Natural killer cell (primary cell): ENCODE data around the gene PKP2. TPM values are rescaled to one million over a fixed set of nuclear protein-coding genes. Genes with fewer than 3 reads are reported as not detected.
"Not testable (repeated sequence)": the region's sequence is repeated elsewhere in the genome, so short reads cannot be mapped to it uniquely, and the experiment has no call there.

Experiments
- ATAC-seq, 3 donors: fragments of 150-1000 bp in 2 of 3; fragments of 200-7000 bp in 1 of 3; cut with Tn5 transposase; 1 replicate in 1 of 3; 2 replicates in 2 of 3; pipeline ENCODE4 v1.10.0; 2021; ENCODE audit warnings: mild to moderate bottlenecking in 2 of 3, moderate library complexity in 2 of 3
- DNase-seq, 2 donors: peaks; one replicate each; pipeline versions ENCODE4 v3.0.0 to v3.0.0-alpha.2; 2013 to 2021; ENCODE audit warnings: mixed read lengths in 1 of 2
- H3K27ac ChIP-seq: one replicate; pipeline ENCODE4 v1.5.1; 2013; ENCODE audit warnings: mild to moderate bottlenecking, low read length
- H3K27me3 ChIP-seq: one replicate; pipeline ENCODE4 v1.6.1; 2013; ENCODE audit warnings: low read length; ENCODE audit not compliant: control insufficient read depth, insufficient read depth
- H3K36me3 ChIP-seq: one replicate; pipeline ENCODE4 v1.6.1; 2013; ENCODE audit warnings: low read length; ENCODE audit not compliant: control insufficient read depth, insufficient read depth
- H3K4me1 ChIP-seq: one replicate; pipeline ENCODE4 v1.6.1; 2013; ENCODE audit warnings: low read length; ENCODE audit not compliant: control insufficient read depth, insufficient read depth
- H3K4me3 ChIP-seq: one replicate; pipeline ENCODE4 v1.5.1; 2013; ENCODE audit warnings: low read length
- H3K9me3 ChIP-seq: one replicate; pipeline ENCODE4 v1.6.1; 2013; ENCODE audit warnings: low read length; ENCODE audit not compliant: control insufficient read depth, insufficient read depth
- H3K27ac Mint-ChIP-seq, 2 donors: one replicate each; pipeline ENCODE4 v1.8.0; 2022; ENCODE audit warnings: mild to moderate bottlenecking in 2 of 2, mixed read lengths in 2 of 2, moderate library complexity in 1 of 2
- H3K27me3 Mint-ChIP-seq, 2 donors: one replicate each; pipeline ENCODE4 v1.8.0; 2022; ENCODE audit warnings: low read depth in 2 of 2, mixed read lengths in 2 of 2
- H3K36me3 Mint-ChIP-seq: one replicate; pipeline ENCODE4 v1.8.0; 2022; ENCODE audit warnings: mixed read lengths
- H3K4me1 Mint-ChIP-seq, 2 donors: one replicate each; pipeline ENCODE4 v1.8.0; 2022; ENCODE audit warnings: mixed read lengths in 2 of 2
- H3K4me3 Mint-ChIP-seq: one replicate; pipeline ENCODE4 v1.8.0; 2022; ENCODE audit warnings: mild to moderate bottlenecking, moderate library complexity, mixed read lengths
- H3K9me3 Mint-ChIP-seq, 2 donors: one replicate each; pipeline ENCODE4 v1.8.0; 2022; ENCODE audit warnings: mixed read lengths in 2 of 2
- WGBS: methylation state at CpG from one replicate; pipeline ENCODE4 v1.1.7; 2013; ENCODE audit warnings: missing lambda C conversion rate; ENCODE audit not compliant: insufficient coverage; 5-methylcytosine and 5-hydroxymethylcytosine counted together
- intact Hi-C: fragments of 100-400 bp; cut with micrococcal nuclease; formaldehyde crosslinking; loops from one replicate; pipeline ENCODE4 v1.14.2; 2022
- total RNA-seq, 4 donors: library from RNA; stranded (reverse); fragments of 120-200 nt in 1 of 4; gene quantifications; one replicate each; pipeline versions ENCODE4 v1.2.3 to v1.2.4, GENCODE V29; 2013 to 2022
- TF ChIP-seq, protein P1 (sequence below): fragments of 200-600 bp; IDR thresholded peaks from one replicate; pipeline ENCODE4 v1.8.0; 2022; ENCODE audit warnings: antibody characterized with exemption

Gene PKP2
- total RNA-seq, 3 donors from 2014 or later (not counting 1 experiment from before 2014, with no cell fraction given): 0.16 to 1.8 (median 0.52) TPM

DNA sequence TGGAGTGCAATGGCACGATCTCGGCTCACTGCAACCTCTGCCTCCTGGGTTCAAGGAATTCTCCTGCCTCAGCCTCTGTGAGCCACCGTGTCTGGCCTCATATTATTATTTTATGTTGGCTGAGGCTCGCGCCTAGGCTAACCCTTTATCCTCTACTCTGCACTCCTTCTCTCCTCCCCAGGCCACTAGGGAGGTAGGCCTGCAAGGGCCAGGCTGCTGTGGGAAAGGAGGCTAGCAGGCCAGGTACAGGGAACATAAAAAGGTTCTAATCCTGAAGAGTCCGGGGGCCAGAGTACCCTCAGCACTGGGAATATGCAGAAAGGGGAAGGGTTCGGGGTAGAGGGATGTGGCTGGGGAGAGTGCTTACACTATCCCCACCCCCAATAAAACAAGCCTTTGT, 14.9 kb downstream of the PKP2 start:
- no peaks in the 10 kb centered on the region for H3K9me3 ChIP-seq
- ATAC-seq (no peak), DNase-seq (no peak)
- H3K4me3 ChIP-seq: no peak overlapping the region
- Mint-ChIP-seq H3K36me3 (no peaks in the 10 kb centered on the region), H3K27ac (no peak overlapping the region), H3K9me3 (no peaks in the 10 kb centered on the region), H3K27me3 (peaks cover 0 to 7% of the 10 kb centered on the region in 2 donors), H3K4me3 (no peak overlapping the region), H3K4me1 (no peaks in the 10 kb centered on the region)
- TF ChIP-seq, protein P1, sequence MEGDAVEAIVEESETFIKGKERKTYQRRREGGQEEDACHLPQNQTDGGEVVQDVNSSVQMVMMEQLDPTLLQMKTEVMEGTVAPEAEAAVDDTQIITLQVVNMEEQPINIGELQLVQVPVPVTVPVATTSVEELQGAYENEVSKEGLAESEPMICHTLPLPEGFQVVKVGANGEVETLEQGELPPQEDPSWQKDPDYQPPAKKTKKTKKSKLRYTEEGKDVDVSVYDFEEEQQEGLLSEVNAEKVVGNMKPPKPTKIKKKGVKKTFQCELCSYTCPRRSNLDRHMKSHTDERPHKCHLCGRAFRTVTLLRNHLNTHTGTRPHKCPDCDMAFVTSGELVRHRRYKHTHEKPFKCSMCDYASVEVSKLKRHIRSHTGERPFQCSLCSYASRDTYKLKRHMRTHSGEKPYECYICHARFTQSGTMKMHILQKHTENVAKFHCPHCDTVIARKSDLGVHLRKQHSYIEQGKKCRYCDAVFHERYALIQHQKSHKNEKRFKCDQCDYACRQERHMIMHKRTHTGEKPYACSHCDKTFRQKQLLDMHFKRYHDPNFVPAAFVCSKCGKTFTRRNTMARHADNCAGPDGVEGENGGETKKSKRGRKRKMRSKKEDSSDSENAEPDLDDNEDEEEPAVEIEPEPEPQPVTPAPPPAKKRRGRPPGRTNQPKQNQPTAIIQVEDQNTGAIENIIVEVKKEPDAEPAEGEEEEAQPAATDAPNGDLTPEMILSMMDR: no peak
- no peaks in the 10 kb centered on the region for H3K4me1 ChIP-seq
- WGBS: 98% methylated on average over 5 of the region's 7 CpGs
- no peak overlapping the region for H3K27ac ChIP-seq
- no peaks in the 10 kb centered on the region for H3K36me3 ChIP-seq
- H3K27me3 ChIP-seq: no peaks in the 10 kb centered on the region
- intact Hi-C loops: no loop called here

- Histone ChIP-seq H3K4me1 (no peaks in the 10 kb centered on the region), H3K4me3 (no peak overlapping the region), H3K27me3 (no peaks in the 10 kb centered on the region), H3K27ac (no peak overlapping the region), H3K9me3 (no peaks in the 10 kb centered on the region), H3K36me3 (no peaks in the 10 kb centered on the region)
- intact Hi-C loops: no loop called here
- Mint-ChIP-seq H3K36me3 (no peaks in the 10 kb centered on the region), H3K27me3 (peaks cover 0 to 7% of the 10 kb centered on the region in 2 donors), H3K4me1 (no peaks in the 10 kb centered on the region), H3K4me3 (no peak overlapping the region), H3K27ac (no peak overlapping the region), H3K9me3 (no peaks in the 10 kb centered on the region)
- 100% methylated on average over 2 of the region's 3 CpGs for WGBS
- ATAC-seq: no peak
- TF ChIP-seq, protein P1: no peak
- no peak for DNase-seq
These were observed 15.5 kb downstream of the PKP2 start for GRCh38 chr12:32881107-32881506.

DNA sequence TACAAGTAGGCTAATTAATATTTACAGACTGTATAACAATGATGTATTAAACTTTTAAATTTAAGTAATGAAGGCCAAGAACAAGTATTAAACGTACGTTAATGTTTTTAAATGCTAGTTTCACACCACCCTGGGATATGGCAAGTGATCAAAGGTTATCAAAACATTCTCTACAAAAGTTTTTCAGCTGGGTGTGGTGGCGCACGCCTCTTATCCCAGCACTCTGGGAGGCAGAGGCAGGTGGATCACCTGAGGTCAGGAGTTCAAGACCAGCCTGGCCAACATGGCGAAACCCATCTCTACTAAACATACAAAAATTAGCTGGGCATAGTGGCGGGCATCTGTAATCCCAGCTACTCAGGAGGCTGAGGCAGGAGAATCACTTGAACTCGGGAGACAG, 17.5 kb downstream of the PKP2 start:
- ATAC-seq, H3K4me3 Mint-ChIP-seq, intact Hi-C loops, H3K27me3 Mint-ChIP-seq, DNase-seq, H3K27ac Mint-ChIP-seq, H3K4me1 ChIP-seq, H3K27ac ChIP-seq, H3K4me3 ChIP-seq, H3K9me3 ChIP-seq, H3K36me3 Mint-ChIP-seq, H3K36me3 ChIP-seq, H3K4me1 Mint-ChIP-seq, H3K9me3 Mint-ChIP-seq, H3K27me3 ChIP-seq: not testable (repeated sequence)
- WGBS: 89% methylated on average over 7 of the region's 7 CpGs

- DNase-seq: no peak
These were observed 18.7 kb downstream of the PKP2 start for GRCh38 chr12:32877601-32878459.

More at GRCh38 chr12:32877601-32878459, 18.7 kb downstream of the PKP2 start:
- Mint-ChIP-seq H3K9me3 (no peaks in the 10 kb centered on the region), H3K4me3 (no peak overlapping the region), H3K4me1 (no peaks in the 10 kb centered on the region), H3K27ac (no peak overlapping the region), H3K36me3 (no peaks in the 10 kb centered on the region), H3K27me3 (no peaks in the 10 kb centered on the region)
- H3K27ac ChIP-seq: no peak overlapping the region
- no peak for ATAC-seq
- H3K4me1 ChIP-seq: no peaks in the 10 kb centered on the region
- H3K36me3 ChIP-seq: no peaks in the 10 kb centered on the region
- intact Hi-C loops: no loop called here
- TF ChIP-seq, protein P1: no peak
- no peaks in the 10 kb centered on the region for H3K27me3 ChIP-seq
- H3K9me3 ChIP-seq: no peaks in the 10 kb centered on the region
- WGBS: 94% methylated on average over 29 of the region's 29 CpGs
- no peak overlapping the region for H3K4me3 ChIP-seq
